SK-N-MC (cell line): Measurements from ENCODE around the gene CTBP1.

Experiments
- EZH2 ChIP-seq: fragments of 200-600 bp; sonication (generic); IDR thresholded peaks from one replicate; pipeline ENCODE4 v1.6.1; 2017; ENCODE audit warnings: antibody characterized with exemption
- POLR2AphosphoS5 ChIP-seq: IDR thresholded peaks from 2 replicates; pipeline ENCODE4 v1.6.1; 2012; ENCODE audit warnings: mild to moderate bottlenecking, low read depth, low read length, borderline replicate concordance

DNA sequence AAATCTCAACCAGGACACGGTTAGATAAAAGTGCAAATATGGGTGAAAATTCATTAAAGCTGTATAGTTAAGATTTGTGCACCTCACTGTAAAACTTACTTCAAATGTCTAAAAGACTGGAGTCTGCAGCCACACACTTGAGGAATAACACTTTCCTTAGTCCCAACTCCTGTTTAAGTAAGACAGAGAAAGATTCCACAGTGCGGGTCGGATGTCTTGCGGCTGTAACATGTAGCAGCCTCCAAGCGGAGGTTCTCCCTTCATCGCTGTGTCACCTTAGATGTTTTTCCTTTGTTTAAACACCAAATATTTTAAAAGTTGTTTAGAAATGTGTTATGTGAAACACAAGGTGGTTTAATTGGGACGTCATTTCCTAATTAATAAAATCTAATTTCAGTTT lies 39.9 kb upstream of the CTBP1 start:
- TF ChIP-seq EZH2: no peak
- no peak for TF ChIP-seq POLR2AphosphoS5
